Body of pancreas (tissue), 4 donors: Measurements from ENCODE around the gene DNAAF2. TPM values are rescaled to one million over a fixed set of nuclear protein-coding genes. Genes with fewer than 3 reads are reported as not detected.
"Not testable (repeated sequence)": the region's sequence is repeated elsewhere in the genome, so short reads cannot be mapped to it uniquely, and the experiment has no call there.

Experiments used
- ATAC-seq: fragments of 150-250 bp; one replicate; pipeline ENCODE4 v1.9.1; 2016
- DNase-seq, 4 donors: peaks; one replicate each; pipeline ENCODE4 v3.0.0-alpha.2; 2019
- H3K27ac ChIP-seq, 4 donors: fragments of 200-600 bp; sonication (generic); 1 replicate in 3 of 4; 2 replicates in 1 of 4; pipeline versions ENCODE4 v1.5.1 to v1.6.1; 2016 to 2019; ENCODE audit warnings: mild to moderate bottlenecking in 1 of 4, mixed read lengths in 1 of 4, moderate library complexity in 1 of 4
- H3K27me3 ChIP-seq, 2 donors: fragments of 200-600 bp; sonication (generic); one replicate each; pipeline ENCODE4 v1.6.0; 2016; ENCODE audit warnings: mild to moderate bottlenecking in 1 of 2
- H3K36me3 ChIP-seq, 2 donors: fragments of 200-600 bp; sonication (generic); replicated peaks in 1 of 2; 2 replicates each; pipeline ENCODE4 v1.5.1; 2016; ENCODE audit warnings: low read depth in 2 of 2; ENCODE audit not compliant: insufficient read depth in 1 of 2
- H3K4me1 ChIP-seq: fragments of 200-600 bp; sonication (generic); one replicate; pipeline ENCODE4 v1.6.0; 2016
- H3K4me3 ChIP-seq, 2 donors: fragments of 200-600 bp; sonication (generic); 1 replicate in 1 of 2; 2 replicates in 1 of 2; pipeline ENCODE4 v1.5.1; 2016 to 2019
- H3K9me3 ChIP-seq, 3 donors: fragments of 200-600 bp; sonication (generic); 1 replicate in 2 of 3; 2 replicates in 1 of 3; pipeline ENCODE4 v1.5.1; 2016
- CTCF ChIP-seq, 7 experiments: fragments of 450-650 bp in 4 of 7; fragments of 200-600 bp in 3 of 7; sonication (generic) in 3 of 7; IDR thresholded peaks; one replicate each; pipeline ENCODE4 v1.5.1; 2016 to 2019; ENCODE audit warnings: antibody characterized with exemption in 7 of 7
- POLR2A ChIP-seq, 3 donors: fragments of 450-650 bp; IDR thresholded peaks; one replicate each; pipeline ENCODE4 v1.6.1; 2016; ENCODE audit warnings: antibody characterized with exemption in 3 of 3, mild to moderate bottlenecking in 2 of 3
- WGBS, 2 donors: methylation state at CpG; one replicate each; pipeline ENCODE4 v1.1.5; 2017; 5-methylcytosine and 5-hydroxymethylcytosine counted together
- intact Hi-C: fragments of 100-400 bp; cut with DNase I; formaldehyde crosslinking; loops from one replicate; pipeline ENCODE4 v1.15.1; 2023
- total RNA-seq, 2 donors: library from RNA; depleted of rRNA; stranded (reverse); fragments of >200 nt; gene quantifications; one replicate each; pipeline ENCODE4 v1.1.0, GENCODE V29; 2016

DNAAF2 gene
- total RNA-seq, 2 donors from 2014 or later, result 14.8 to 18.5 TPM

GRCh38 chr14:49670475-49670874 is 35.4 kb upstream of the DNAAF2 start:
- Histone ChIP-seq H3K4me3 (no peak overlapping the region), H3K27me3 (no peaks in the 10 kb centered on the region), H3K27ac (no peak overlapping the region), H3K4me1 (no peaks in the 10 kb centered on the region), H3K36me3 (no peaks in the 10 kb centered on the region), H3K9me3 (no peaks in the 10 kb centered on the region)
- TF ChIP-seq CTCF (IDR thresholded peaks at IDR 0.05), result no peak
- no peak for TF ChIP-seq POLR2A (IDR thresholded peaks at IDR 0.05)
- DNase-seq (no peak), ATAC-seq (no peak)
- intact Hi-C loops, result no loop called here

- Histone ChIP-seq H3K4me1 (peaks cover 5% of the 10 kb centered on the region), H3K4me3 (no peak overlapping the region), H3K27ac (no peak overlapping the region), H3K27me3 (no peaks in the 10 kb centered on the region), H3K9me3 (no peaks in the 10 kb centered on the region), H3K36me3 (no peaks in the 10 kb centered on the region)
- intact Hi-C loops, result no loop called here
- TF ChIP-seq CTCF (IDR thresholded peaks at IDR 0.05), result no peak
- DNase-seq, result no peak
- WGBS, 2 donors, result 45% methylated on average over 2 of the region's 2 CpGs
- ATAC-seq, result no peak
Observed at GRCh38 chr14:49659526-49660455, 24.7 kb upstream of the DNAAF2 start.

- H3K27ac ChIP-seq, H3K4me1 ChIP-seq, intact Hi-C loops, H3K36me3 ChIP-seq, ATAC-seq, DNase-seq, H3K27me3 ChIP-seq, H3K4me3 ChIP-seq, H3K9me3 ChIP-seq: not testable (repeated sequence)
- WGBS, 2 donors, result 97 to 98% methylated on average over 6 of the region's 6 CpGs
Observed at GRCh38 chr14:49657500-49657899, 22.5 kb upstream of the DNAAF2 start.

GRCh38 chr14:49654511-49654910 is 19.5 kb upstream of the DNAAF2 start:
- Histone ChIP-seq H3K9me3 (no peaks in the 10 kb centered on the region), H3K4me3 (no peak overlapping the region), H3K4me1 (peaks cover 5% of the 10 kb centered on the region), H3K36me3 (no peaks in the 10 kb centered on the region), H3K27me3 (no peaks in the 10 kb centered on the region), H3K27ac (no peak overlapping the region)
- ATAC-seq (no peak), DNase-seq (no peak)
- TF ChIP-seq POLR2A (IDR thresholded peaks at IDR 0.05) (no peak), CTCF (IDR thresholded peaks at IDR 0.05) (no peak)
- 94% methylated on average over 3 of the region's 3 CpGs for WGBS, 2 donors
- intact Hi-C loops, result no loop called here

GRCh38 chr14:49653508-49653907 is 18.5 kb upstream of the DNAAF2 start:
- H3K9me3 ChIP-seq, result no peaks in the 10 kb centered on the region
- TF ChIP-seq POLR2A (IDR thresholded peaks at IDR 0.05), result no peak
- no peak for TF ChIP-seq CTCF (IDR thresholded peaks at IDR 0.05)
- H3K4me3 ChIP-seq, result no peak overlapping the region
- H3K27ac ChIP-seq, result no peak overlapping the region
- ATAC-seq, result no peak
- peaks cover 5% of the 10 kb centered on the region for H3K4me1 ChIP-seq
- no peaks in the 10 kb centered on the region for H3K27me3 ChIP-seq
- no peak for DNase-seq
- WGBS, 2 donors, result 95 to 96% methylated on average over 6 of the region's 6 CpGs
- intact Hi-C loops, result no loop called here
- H3K36me3 ChIP-seq, result no peaks in the 10 kb centered on the region
